HG03060 (cell line): ENCODE measurements around the gene EPC2.
A peak's percentile ranks its signal among the peaks of the same experiment; 100 is the strongest.
"Not testable (repeated sequence)": the region's sequence is repeated elsewhere in the genome, so short reads cannot be mapped to it uniquely, and the experiment has no call there.

ENCODE experiments used
- ATAC-seq: cut with Tn5 transposase; IDR thresholded peaks from one replicate; pipeline ENCODE4 v1.9.1; 2021; ENCODE audit warnings: low read depth, moderate number of reproducible peaks; ENCODE audit not compliant: unreplicated experiment

EPC2 gene

GRCh38 chr2:148638543-148638942 is 6.0 kb upstream of the EPC2 start:
- ATAC-seq: no peak

GRCh38 chr2:148640767-148641166 is 3.8 kb upstream of the EPC2 start:
- no peak for ATAC-seq

- ATAC-seq: no peak
Measured at GRCh38 chr2:148642112-148642744, 2.3 kb upstream of the EPC2 start.

GRCh38 chr2:148642891-148643416 is 1.6 kb upstream of the EPC2 start:
- ATAC-seq: no peak

- peak; percentile 25 for ATAC-seq
Measured at GRCh38 chr2:148643421-148643820, 1.1 kb upstream of the EPC2 start.

- ATAC-seq: peak; percentile 33
Measured at GRCh38 chr2:148644883-148645538, 460 bp downstream of the EPC2 start.

GRCh38 chr2:148645539-148646230 is 1.1 kb downstream of the EPC2 start:
- ATAC-seq: peak; percentile 38

GRCh38 chr2:148646231-148646559 is 1.6 kb downstream of the EPC2 start:
- ATAC-seq: no peak

- ATAC-seq: not testable (repeated sequence)
Measured at GRCh38 chr2:148647711-148648110, 3.2 kb downstream of the EPC2 start.

GRCh38 chr2:148649936-148650335 is 5.4 kb downstream of the EPC2 start:
- ATAC-seq: no peak

- ATAC-seq: no peak
Measured at GRCh38 chr2:148650881-148651280, 6.3 kb downstream of the EPC2 start.

GRCh38 chr2:148651972-148652371 is 7.4 kb downstream of the EPC2 start:
- no peak for ATAC-seq

GRCh38 chr2:148653437-148653836 is 8.9 kb downstream of the EPC2 start:
- ATAC-seq: peak; percentile 66

- ATAC-seq: no peak
Measured at GRCh38 chr2:148654435-148654834, 9.9 kb downstream of the EPC2 start.

- no peak for ATAC-seq
Measured at GRCh38 chr2:148656516-148656915, 12.0 kb downstream of the EPC2 start.

GRCh38 chr2:148658807-148659722 is 14.5 kb downstream of the EPC2 start:
- ATAC-seq: peak; percentile 88

- no peak for ATAC-seq
Measured at GRCh38 chr2:148660999-148661398, 16.4 kb downstream of the EPC2 start.

GRCh38 chr2:148662332-148662731 is 17.8 kb downstream of the EPC2 start:
- not testable (repeated sequence) for ATAC-seq

- ATAC-seq: no peak
Measured at GRCh38 chr2:148664229-148664628, 19.7 kb downstream of the EPC2 start.

GRCh38 chr2:148666555-148666954 is 22.0 kb downstream of the EPC2 start:
- ATAC-seq: no peak
